Effector memory CD8-positive, alpha-beta T cell (primary cell): ENCODE data around the gene USP2.
"Not testable (repeated sequence)": the region's sequence is repeated elsewhere in the genome, so short reads cannot be mapped to it uniquely, and the experiment has no call there.

Experiments used
- ATAC-seq: fragments of 150-1000 bp; cut with Tn5 transposase; replicated peaks from 2 replicates; pipeline ENCODE4 v1.10.0; 2021; ENCODE audit warnings: mild to moderate bottlenecking, moderate library complexity
- DNase-seq, 3 experiments: peaks; one replicate each; pipeline ENCODE4 v3.0.0; 2021
- H3K27ac Mint-ChIP-seq, 2 donors: one replicate each; pipeline ENCODE4 v1.8.0; 2022; ENCODE audit warnings: mild to moderate bottlenecking in 2 of 2, mixed read lengths in 2 of 2, moderate library complexity in 2 of 2
- H3K27me3 Mint-ChIP-seq, 2 donors: one replicate each; pipeline ENCODE4 v1.8.0; 2022; ENCODE audit warnings: mixed read lengths in 2 of 2
- H3K36me3 Mint-ChIP-seq: one replicate; pipeline ENCODE4 v1.8.0; 2022; ENCODE audit warnings: mild to moderate bottlenecking, moderate library complexity, mixed read lengths; ENCODE audit not compliant: insufficient read depth
- H3K4me1 Mint-ChIP-seq, 2 donors: one replicate each; pipeline ENCODE4 v1.8.0; 2022; ENCODE audit warnings: low read depth in 2 of 2, mixed read lengths in 2 of 2
- H3K4me3 Mint-ChIP-seq, 2 donors: one replicate each; pipeline ENCODE4 v1.8.0; 2022; ENCODE audit warnings: mild to moderate bottlenecking in 2 of 2, mixed read lengths in 2 of 2, moderate library complexity in 2 of 2
- H3K9me3 Mint-ChIP-seq, 2 donors: one replicate each; pipeline ENCODE4 v1.8.0; 2022; ENCODE audit warnings: mixed read lengths in 2 of 2

Gene USP2

DNA sequence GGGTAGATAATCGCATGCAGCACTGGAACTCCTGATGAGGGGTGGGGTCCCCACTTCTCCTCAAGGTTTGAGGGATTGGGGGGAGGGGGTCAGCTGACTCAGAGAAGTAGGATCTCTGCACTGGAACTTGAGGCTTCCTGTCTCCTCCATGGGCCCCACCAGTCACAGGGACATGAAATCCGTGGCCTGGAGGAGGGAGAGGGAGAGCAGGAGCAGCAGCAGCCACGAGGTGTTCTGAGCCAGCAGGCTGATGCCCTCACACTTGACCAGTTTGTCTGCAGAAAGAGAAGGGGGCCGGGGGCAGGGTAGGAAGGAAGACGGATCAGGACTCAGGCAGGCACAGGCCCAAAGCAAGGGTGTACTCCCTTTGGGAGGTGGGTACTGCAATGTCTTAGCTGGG is 37.8 kb upstream of the USP2 start:
- H3K4me1 Mint-ChIP-seq = peaks cover 9 to 10% of the 10 kb centered on the region in 2 donors
- no peak overlapping the region for H3K27ac Mint-ChIP-seq
- peaks cover 70 to 83% of the 10 kb centered on the region in 2 donors for H3K27me3 Mint-ChIP-seq
- no peak for DNase-seq
- no peak for ATAC-seq
- no peaks in the 10 kb centered on the region for H3K36me3 Mint-ChIP-seq
- no peak overlapping the region for H3K4me3 Mint-ChIP-seq
- H3K9me3 Mint-ChIP-seq = peaks cover 0 to 3% of the 10 kb centered on the region in 2 donors

DNA sequence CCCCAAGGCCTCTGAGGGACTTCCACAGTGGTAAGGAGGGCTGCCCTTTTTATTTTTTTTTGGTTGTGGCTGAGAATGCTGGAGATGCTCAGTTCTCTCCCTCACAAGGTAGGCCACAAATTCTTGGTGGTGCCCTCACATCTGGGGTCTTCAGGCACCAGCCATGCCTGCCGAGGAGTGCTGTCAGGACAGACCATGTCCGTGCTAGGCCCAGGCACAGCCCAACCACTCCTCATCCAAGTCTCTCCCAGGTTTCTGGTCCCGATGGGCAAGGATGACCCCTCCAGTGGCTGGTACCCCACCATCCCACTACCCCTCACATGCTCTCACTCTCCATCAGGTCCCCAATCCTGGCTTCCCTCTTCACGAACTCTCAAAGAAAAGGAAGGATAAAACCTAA is 37.3 kb upstream of the USP2 start:
- H3K9me3 Mint-ChIP-seq = peaks cover 0 to 3% of the 10 kb centered on the region in 2 donors
- H3K27me3 Mint-ChIP-seq = peaks cover 68 to 78% of the 10 kb centered on the region in 2 donors
- H3K4me1 Mint-ChIP-seq = peaks cover 9 to 10% of the 10 kb centered on the region in 2 donors
- ATAC-seq (no peak), DNase-seq (no peak)
- H3K4me3 Mint-ChIP-seq = no peak overlapping the region
- H3K36me3 Mint-ChIP-seq = no peaks in the 10 kb centered on the region
- H3K27ac Mint-ChIP-seq = no peak overlapping the region

DNA sequence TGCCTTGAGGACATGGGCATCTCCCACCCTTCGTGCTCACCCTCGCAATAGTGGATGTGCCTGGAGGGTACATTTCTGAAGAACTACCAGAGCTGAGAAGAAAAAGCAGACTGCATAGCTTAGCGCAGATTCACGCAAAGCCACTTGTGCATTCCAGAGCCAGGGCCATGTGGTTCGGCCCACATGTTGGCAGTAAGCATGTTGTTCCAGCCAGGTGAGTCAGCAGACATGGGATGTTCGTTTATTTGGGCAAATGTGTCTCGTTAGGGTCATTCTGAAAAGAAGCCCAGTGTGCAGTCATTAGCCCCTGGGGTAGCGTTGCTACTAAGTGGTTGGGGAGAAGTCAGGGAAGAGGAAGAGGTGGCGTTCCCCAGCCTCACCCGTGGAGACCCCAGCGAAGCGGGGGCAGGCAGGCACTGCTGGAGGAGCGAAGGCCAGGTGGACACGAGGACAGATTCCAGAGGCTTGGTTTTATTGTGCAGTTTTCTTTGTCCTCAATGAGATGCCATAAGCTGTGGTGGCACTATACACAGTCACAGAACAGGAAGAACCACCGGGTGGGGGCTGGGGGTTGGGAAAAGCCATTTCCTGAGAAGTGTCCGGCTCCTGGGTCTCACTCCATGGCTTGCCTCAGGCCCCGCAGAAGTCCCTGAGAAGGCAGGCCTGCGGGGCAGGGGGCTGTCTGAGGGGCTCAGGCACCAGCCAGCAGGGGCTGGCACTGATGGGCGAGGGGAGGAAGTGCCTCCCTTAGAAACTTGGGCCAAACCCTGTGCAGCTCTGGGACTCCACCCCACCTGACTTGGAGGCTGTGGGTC is 36.4 kb upstream of the USP2 start:
- Mint-ChIP-seq H3K4me1 (peaks cover 9 to 10% of the 10 kb centered on the region in 2 donors), H3K4me3 (no peak overlapping the region), H3K27me3 (peaks cover 61 to 69% of the 10 kb centered on the region in 2 donors), H3K27ac (no peak overlapping the region), H3K9me3 (peaks cover 0 to 3% of the 10 kb centered on the region in 2 donors), H3K36me3 (no peaks in the 10 kb centered on the region)
- ATAC-seq (no peak), DNase-seq (no peak)

DNA sequence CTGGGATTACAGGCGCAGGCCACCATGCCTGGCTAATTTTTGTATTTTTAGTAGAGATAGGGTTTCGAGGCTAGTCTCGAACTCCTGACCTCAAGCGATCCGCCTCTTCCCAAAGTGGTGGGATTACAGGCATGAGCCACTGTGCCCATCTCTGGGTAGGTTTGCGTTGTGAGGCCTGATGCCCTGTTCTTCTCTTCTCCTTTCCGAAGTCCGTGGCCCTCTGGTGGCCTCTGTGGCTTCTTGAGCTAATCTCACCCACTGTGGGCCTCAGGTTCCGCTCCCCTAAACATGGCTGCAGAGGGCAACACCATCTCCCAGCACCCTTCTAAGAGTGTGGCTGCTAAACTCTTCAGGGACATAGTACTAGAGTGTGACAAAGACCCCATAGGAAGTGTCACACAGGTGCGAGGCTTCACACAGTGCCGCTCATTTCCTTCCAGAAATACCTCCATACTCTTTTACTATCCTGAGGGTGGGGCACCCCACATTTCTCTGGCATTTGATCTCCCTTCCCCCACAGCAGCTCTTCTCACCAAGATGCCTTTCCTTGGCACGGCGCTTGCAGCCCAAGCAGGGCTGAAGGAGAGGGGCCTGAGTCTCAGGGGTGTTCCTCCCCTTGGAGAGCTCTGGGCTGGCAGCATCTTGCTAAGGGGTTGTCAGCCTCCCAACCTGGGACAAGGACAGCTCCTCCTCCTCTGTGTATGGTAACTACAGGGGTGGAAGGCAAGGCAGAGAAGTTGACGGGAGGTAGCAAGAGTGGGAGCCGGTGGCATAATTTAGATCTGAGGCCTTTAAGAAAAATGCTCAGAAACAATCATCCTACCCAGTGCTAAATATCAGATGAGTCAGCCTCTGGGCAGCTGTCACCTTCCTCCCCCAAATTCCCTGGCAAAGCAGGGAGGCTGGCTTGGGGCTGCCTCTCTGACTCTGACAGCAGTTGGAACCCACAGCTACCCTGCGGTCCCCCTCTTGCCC is 35.4 kb upstream of the USP2 start:
- Mint-ChIP-seq H3K36me3 (no peaks in the 10 kb centered on the region), H3K4me1 (peaks cover under 1 to 2% of the 10 kb centered on the region in 2 donors), H3K27me3 (peaks cover 50 to 59% of the 10 kb centered on the region in 2 donors), H3K9me3 (peaks cover 0 to 3% of the 10 kb centered on the region in 2 donors), H3K27ac (no peak overlapping the region), H3K4me3 (no peak overlapping the region)
- ATAC-seq (no peak), DNase-seq (no peak)

DNA sequence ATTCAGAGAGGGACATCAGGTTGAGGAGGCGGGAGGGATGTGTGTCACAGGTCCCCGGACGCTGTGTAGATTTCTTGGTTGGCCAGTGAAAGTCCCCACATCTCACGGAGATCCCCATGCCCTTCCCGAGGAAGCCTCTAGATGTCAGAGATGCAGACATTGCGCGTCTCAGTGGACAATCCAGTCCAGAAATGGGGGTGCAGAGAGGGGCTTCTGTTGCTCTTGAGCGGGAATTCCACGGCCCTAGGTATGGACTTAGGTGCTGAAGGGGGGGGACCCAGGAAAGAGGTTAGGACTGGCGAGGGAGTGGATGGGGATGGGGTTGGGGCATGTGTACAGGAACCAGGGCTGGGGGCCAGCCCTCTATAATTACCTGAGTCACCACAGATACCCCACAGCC is 34.5 kb upstream of the USP2 start:
- DNase-seq (no peak), ATAC-seq (no peak)
- Mint-ChIP-seq H3K9me3 (peaks cover 0 to 3% of the 10 kb centered on the region in 2 donors), H3K27me3 (peaks cover 45 to 53% of the 10 kb centered on the region in 2 donors), H3K27ac (no peak overlapping the region), H3K36me3 (no peaks in the 10 kb centered on the region), H3K4me3 (no peak overlapping the region), H3K4me1 (no peaks in the 10 kb centered on the region)

DNA sequence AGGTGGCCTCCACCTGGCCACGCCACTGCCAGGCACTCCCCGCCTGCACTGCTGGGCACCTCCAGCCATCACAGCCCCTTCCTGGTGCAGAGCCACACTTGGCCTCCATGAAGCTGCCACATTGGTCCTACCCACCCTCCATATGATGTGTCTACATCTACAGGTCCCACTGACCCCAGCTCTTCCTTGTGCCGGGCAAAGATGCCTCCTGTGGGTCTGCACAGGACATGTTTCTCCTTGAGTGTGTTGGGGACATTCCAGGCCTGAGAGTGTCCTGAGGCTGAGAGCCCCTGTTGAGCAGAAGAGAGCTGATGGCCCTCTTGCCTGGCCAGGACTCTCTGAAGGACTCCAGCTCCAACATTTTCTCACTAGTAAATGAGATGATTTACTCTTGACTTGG is 34.0 kb upstream of the USP2 start:
- Mint-ChIP-seq H3K27ac (no peak overlapping the region), H3K4me1 (no peaks in the 10 kb centered on the region), H3K27me3 (peaks cover 41 to 49% of the 10 kb centered on the region in 2 donors), H3K9me3 (peaks cover 0 to 3% of the 10 kb centered on the region in 2 donors), H3K36me3 (no peaks in the 10 kb centered on the region), H3K4me3 (no peak overlapping the region)
- DNase-seq (no peak), ATAC-seq (no peak)

DNA sequence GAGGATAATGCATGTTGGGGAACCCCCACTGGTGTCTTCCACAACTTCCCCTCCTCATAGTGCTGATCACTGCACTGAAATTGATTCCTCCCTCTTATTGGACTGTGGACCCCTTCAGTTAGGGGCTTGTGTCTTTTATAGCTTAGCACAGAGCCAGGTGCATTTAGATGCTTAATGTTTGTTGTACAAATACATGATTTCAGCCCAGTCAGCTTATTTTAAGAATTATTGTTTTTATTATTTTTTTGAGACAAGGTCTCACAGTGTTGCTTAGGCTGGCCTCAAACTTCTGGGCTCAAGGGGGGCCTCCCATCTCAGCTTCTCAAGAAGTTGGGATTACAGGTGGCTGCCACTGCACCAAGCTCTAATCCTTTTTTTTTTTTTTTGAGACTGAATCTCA is 33.2 kb upstream of the USP2 start:
- Mint-ChIP-seq H3K27me3 (peaks cover 33 to 42% of the 10 kb centered on the region in 2 donors), H3K4me3 (no peak overlapping the region), H3K4me1 (no peaks in the 10 kb centered on the region), H3K36me3 (no peaks in the 10 kb centered on the region), H3K9me3 (peaks cover 0 to 3% of the 10 kb centered on the region in 2 donors), H3K27ac (no peak overlapping the region)
- DNase-seq (no peak), ATAC-seq (no peak)

DNA sequence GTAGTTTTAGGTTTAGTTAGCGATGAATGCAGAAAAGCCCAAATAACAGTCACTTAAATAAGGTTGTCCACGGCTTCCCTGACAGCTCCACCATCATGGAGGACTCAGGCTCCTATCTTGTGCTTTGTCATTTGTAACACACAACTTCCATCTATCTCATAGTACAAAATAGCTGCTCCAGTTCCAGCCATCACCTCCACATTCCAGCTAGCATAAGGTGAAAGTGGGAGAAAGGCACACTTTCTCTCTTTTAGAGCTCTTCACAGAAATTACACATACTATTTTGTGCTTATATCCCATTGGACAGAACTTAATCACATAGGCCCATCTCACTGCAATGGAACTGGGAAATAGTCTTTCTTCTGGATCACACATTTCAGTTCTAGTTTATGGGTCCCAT is 32.8 kb upstream of the USP2 start:
- H3K36me3 Mint-ChIP-seq = no peaks in the 10 kb centered on the region
- H3K9me3 Mint-ChIP-seq = peaks cover 0 to 3% of the 10 kb centered on the region in 2 donors
- H3K4me3 Mint-ChIP-seq = no peak overlapping the region
- ATAC-seq = no peak
- peaks cover 29 to 37% of the 10 kb centered on the region in 2 donors for H3K27me3 Mint-ChIP-seq
- DNase-seq = no peak
- no peak overlapping the region for H3K27ac Mint-ChIP-seq
- no peaks in the 10 kb centered on the region for H3K4me1 Mint-ChIP-seq

DNA sequence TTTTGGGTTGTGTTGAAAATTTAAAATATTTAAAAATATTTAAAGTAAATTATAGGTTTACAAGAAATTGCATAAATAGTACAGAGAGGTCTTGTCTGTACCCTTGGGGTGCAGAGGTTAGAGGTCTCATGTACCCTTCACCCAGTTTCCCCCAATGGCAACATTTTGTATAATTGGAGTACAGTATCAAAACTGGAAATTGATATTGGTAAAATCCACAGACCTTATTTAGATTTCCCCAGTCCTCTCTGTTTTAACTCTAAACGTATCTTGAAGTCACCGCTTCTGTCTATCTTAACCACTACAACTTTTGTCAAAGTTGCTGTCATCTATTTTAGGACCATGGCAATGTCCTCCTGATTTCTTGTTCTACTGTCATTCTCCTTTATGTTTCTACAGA is 30.6 kb upstream of the USP2 start:
- H3K4me3 Mint-ChIP-seq = no peak overlapping the region
- H3K27me3 Mint-ChIP-seq = peaks cover 11 to 16% of the 10 kb centered on the region in 2 donors
- H3K4me1 Mint-ChIP-seq = no peaks in the 10 kb centered on the region
- no peak for DNase-seq
- no peaks in the 10 kb centered on the region for H3K36me3 Mint-ChIP-seq
- ATAC-seq = no peak
- H3K9me3 Mint-ChIP-seq = peaks cover 0 to 3% of the 10 kb centered on the region in 2 donors
- no peak overlapping the region for H3K27ac Mint-ChIP-seq

DNA sequence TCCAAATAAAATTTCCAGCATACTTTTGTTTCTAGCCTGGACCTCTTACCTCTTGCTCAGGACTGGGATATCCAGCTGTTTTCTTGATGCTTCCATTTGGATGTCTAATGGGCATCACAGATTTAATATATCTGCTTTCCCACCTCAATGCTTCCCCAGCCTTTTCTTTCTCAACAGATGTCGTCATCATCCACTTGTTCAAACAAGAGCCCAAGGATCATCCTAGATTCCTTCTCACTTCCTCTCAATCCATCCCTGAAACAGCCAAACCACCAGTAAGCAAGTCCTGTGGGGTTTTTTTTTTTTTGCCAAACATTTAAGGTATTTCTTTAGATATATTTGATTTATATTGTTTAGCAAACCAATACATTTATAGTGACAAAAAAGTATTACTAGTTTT is 29.0 kb upstream of the USP2 start:
- no peak for DNase-seq
- no peak overlapping the region for H3K27ac Mint-ChIP-seq
- no peak overlapping the region for H3K4me3 Mint-ChIP-seq
- H3K27me3 Mint-ChIP-seq = peaks cover 3 to 5% of the 10 kb centered on the region in 2 donors
- peaks cover 4% of the 10 kb centered on the region for H3K36me3 Mint-ChIP-seq
- no peaks in the 10 kb centered on the region for H3K4me1 Mint-ChIP-seq
- peaks cover 0 to 3% of the 10 kb centered on the region in 2 donors for H3K9me3 Mint-ChIP-seq
- no peak for ATAC-seq

DNA sequence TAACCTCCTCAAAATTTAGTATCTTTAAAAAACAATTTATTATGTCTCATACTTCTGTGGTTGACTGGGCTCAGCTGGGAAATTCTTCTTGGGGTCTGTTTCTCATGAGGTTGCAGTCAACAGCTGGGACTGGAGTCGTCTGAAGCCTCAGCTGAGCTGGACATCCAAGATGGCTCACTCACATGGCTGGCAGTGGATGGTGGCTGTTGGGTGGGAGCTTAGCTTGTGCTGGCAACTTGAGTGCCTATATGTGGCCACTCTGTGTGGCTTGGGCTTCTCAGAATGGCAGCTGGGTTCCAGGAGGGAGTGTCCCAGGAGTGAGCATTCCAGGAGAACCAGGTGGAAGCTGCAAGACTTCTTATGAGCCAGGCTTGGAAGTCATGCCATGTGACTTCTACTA is 28.2 kb upstream of the USP2 start:
- no peak for ATAC-seq
- no peak overlapping the region for H3K27ac Mint-ChIP-seq
- peaks cover 4% of the 10 kb centered on the region for H3K36me3 Mint-ChIP-seq
- DNase-seq = no peak
- H3K4me3 Mint-ChIP-seq = no peak overlapping the region
- peaks cover 0 to 5% of the 10 kb centered on the region in 2 donors for H3K27me3 Mint-ChIP-seq
- no peaks in the 10 kb centered on the region for H3K4me1 Mint-ChIP-seq
- H3K9me3 Mint-ChIP-seq = peaks cover 0 to 3% of the 10 kb centered on the region in 2 donors

DNA sequence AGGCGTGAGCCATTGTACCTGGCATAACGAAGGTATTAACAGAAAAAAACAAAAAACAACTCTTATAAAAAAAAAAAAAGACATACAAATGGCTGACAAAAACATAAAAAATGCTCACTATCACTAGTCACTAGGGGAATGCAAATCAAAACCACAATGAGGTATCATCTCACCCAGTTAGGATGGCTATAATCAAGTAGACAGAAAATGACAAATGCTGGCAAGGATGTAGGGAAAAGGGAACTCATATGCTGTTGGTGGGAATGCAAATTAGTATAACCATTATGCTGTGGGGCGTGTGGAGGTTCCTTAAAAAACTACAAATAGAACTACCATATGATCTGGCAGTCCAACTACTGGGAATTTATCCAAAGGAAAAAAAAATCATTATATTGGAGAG is 24.5 kb upstream of the USP2 start:
- no peaks in the 10 kb centered on the region for H3K4me1 Mint-ChIP-seq
- DNase-seq (no peak), ATAC-seq (no peak)
- H3K9me3 Mint-ChIP-seq = no peaks in the 10 kb centered on the region
- peaks cover 4% of the 10 kb centered on the region for H3K36me3 Mint-ChIP-seq
- no peak overlapping the region for H3K4me3 Mint-ChIP-seq
- peaks cover 7 to 29% of the 10 kb centered on the region in 2 donors for H3K27me3 Mint-ChIP-seq
- no peak overlapping the region for H3K27ac Mint-ChIP-seq

DNA sequence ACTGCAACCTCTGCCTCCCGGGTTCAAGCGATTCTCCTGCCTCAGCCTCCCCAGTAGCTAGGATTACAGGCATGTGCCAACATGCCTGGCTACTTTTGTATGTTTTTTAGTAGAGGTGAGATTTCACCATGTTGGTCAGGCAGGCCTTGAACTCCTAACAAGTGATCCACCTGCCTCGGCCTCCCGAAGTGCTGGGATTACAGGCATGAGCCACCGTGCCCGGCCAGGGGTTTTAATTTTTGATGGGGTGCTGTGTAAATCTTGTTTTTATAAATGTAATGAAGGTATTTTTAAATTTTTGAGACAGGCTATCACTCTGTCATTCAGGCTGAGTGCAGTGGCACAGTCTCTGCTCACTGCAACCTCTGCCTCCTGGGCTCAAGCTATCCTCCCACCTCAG is 24.0 kb upstream of the USP2 start:
- H3K36me3 Mint-ChIP-seq, ATAC-seq, H3K27ac Mint-ChIP-seq: not testable (repeated sequence)

More for the DNA sequence above, 24.0 kb upstream of the USP2 start:
- peaks cover 13 to 33% of the 10 kb centered on the region in 2 donors for H3K27me3 Mint-ChIP-seq
- not testable (repeated sequence) for DNase-seq, H3K4me1 Mint-ChIP-seq, H3K4me3 Mint-ChIP-seq, H3K9me3 Mint-ChIP-seq
